GM19328 (cell line): Measurements from ENCODE around the gene ASAP2.

Experiments
- ATAC-seq: cut with Tn5 transposase; IDR thresholded peaks from one replicate; pipeline ENCODE4 v1.9.1; 2021; ENCODE audit warnings: mild to moderate bottlenecking, moderate library complexity; ENCODE audit not compliant: unreplicated experiment

The ASAP2 gene

DNA sequence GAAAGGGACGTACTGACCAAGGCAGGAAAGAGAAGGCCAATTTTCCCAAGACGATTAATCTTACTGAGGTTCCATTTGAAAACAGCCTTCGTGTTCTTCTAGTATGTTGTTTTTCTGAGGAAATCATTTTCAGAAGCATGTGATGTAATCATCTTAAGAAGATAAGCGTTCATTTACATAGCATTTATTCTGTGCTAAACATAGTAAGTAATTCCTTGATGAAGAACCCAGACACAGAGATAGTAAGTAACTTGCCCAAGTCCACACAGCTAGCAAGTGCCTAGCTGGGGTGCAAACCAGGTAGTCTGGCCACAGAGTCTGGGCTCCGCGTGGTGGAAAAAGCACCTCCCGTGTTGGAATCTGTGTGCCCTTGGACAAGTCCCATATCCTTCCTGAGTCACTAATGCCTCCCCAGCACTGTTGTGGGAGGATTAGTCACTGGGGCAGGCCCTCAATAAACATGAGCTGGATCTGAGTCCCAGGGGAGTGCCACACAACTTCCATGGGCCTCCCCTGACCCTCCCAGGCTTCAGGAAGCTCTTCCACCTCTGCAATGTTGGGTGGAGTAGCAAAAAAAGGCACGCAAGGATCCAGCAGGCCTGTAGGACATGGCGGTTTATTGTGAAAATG is 26.9 kb upstream of the ASAP2 start:
- no peak for ATAC-seq

DNA sequence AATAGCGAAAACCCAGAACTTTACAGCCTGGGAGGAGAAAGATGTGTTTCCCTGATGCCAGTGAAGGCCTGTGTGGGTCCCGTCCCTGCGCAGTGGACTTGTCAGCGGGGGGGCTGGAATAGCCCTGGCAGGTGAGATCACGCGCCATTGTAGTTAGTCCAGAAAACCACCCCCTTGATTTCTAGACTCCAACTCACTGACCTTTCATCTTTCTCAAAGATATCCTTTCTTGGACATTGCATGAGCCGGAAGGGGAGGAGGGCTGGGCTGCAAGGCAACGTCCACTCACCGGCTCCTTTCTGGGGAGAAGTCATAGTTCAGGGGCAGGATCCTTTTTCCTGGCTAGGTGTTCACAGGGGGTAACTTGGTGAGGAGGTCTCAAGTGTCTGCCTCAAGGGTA is 22.3 kb upstream of the ASAP2 start:
- no peak for ATAC-seq

DNA sequence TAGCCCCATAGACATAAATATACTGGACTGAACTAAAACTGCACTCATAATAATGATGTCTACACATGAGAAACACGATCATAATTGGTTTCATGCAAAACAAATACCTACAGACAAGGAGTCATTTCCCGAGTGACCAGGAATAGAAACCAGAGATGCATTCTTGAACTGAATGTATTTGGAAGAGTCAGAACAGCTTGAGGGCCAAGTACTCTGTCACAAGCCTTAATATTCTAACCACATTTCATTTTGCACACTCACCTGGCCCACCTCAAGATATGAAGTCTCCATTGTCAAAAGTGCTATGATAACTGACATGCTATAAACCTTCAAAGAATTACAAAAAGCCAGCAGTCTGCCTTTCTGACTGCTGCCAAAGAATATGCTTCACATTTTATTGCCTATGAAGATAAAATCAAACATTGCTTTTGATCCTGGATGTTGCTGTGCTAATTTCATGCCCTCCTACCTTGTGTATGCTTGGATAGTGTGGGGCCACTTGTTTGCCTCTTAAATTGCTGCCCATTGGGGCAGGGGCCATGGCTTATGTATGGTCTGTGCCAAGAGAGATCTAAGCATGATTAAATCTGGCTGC is 18.9 kb upstream of the ASAP2 start:
- ATAC-seq, result no peak

DNA sequence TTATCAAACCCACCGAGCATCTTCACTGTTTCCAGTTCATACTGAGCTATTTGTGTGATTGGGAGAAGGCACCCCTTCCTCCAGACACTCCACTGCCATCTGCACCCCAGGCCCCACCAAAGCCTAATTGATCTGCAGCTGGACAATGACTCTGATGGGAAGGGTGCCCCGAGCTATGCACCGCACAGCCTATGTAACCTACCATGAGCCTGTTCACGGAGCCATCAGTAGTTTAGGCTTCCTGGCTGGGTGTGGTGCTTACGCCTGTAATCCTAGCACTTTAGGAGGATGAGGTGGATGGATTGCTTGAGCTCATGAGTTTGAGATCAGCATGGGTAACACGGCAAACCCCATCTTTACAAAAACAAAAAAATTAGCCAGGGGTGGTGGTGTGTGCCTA is 17.8 kb upstream of the ASAP2 start:
- no peak for ATAC-seq

DNA sequence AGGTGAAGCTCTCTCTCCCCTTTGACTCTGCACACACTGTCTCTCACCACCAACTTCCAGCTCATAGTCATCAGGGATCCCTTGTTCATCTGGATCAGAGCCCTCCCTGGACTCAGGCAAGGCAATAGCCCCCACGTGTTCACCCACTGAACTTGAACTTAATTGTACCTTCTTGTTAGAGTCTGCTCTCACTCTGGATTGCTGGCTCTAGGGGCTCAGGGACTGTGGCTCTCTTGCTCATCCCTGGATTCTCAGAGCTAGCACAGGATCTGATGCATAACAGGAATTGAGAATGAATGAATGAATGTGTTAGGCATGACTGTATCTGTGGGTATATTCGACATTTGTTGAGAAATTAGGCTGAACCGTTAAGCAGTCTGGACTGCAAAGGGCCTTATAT is 16.7 kb upstream of the ASAP2 start:
- ATAC-seq, result no peak

DNA sequence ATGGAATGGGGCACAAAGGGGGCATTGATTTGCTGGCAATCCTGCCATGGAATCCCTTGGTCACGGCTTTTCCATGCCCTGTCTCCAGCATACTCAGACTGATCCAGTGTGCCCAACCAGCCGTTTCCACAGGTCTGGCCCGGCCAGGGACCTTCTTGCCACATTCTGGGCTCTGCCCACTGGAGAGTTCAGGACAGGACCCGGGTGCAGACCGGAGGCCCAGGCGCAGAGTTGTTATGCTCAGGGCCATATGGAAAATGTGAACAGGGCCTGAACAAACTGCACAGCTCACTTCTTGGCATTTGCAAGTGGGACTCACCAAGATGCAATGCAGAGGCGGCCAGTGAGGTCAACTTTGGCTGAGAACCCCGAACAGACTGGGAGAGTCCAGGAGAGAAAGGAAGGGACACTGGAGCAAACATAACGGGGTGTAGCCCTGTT is 15.6 kb upstream of the ASAP2 start:
- no peak for ATAC-seq

DNA sequence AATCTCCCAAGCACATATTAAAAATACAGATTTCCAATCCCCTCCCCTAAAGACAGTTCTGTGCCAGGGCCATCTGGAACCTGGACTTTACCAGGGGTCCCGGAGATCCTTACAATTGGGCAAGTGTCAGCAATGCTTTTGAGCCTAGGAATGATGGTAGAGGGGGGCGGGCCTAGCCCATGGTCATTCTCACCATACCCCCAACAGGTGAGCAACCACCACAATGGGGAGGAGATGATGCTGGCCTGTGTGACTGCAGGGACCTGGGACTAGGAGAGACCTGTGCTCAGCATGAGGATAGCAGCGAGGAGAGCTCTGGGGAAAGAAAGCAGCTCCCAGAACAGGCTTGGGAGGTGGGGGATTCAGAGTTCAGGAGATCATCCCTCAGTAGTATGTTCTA is 13.9 kb upstream of the ASAP2 start:
- no peak for ATAC-seq

DNA sequence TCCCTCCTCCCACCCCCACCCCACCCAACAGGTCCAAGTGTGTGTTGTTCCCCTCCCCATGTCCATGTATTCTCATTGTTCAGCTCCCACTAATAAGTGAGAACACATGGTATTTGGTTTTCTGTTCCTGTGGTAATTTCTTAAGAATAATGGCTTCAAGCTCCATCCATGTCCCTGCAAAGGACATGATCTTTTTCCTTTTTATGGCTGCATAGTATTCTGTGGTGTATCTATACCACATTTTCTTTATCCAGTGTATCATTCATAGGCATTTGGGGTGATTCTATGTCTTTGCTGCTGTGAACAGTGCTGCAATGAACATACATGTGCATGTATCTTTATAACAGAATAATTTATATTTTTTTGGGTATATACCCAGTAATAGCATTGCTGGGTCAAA is 12.3 kb upstream of the ASAP2 start:
- no peak for ATAC-seq

DNA sequence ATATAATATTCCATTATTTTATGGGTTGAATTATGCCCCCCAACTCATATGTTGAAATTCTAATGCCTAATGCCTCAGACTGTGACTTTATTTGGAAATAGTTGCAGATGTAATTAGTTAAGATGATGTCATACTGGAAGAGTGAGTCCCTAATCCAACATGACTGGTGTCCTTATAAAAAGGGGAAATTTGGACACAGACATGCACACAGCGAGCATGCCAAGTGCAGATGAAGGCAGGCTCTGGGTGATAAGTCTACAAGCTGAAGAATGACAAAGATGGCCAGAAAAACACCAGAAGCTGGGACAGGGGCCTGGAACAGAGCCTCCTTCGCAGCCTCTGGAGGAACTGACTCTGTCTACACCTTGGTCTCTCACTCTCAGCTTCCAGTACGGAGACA is 10.0 kb upstream of the ASAP2 start:
- no peak for ATAC-seq

DNA sequence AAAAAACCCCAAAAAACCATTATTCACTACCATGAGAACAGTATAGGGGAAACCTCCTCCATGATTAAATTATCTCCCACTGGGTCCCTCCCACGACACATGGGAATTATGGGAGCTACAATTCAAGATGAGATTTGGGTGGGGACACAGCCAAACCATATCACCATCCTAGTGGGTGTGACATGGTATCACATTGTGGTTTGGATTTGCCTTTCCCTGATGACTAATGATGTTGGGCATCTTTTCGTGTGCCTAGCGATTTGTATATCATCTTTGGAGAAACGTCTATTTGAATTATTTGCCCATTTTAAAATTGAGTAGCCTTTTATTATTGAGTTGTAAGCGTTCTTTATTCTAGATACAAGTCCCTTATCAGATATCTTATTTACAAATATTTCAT is 8.7 kb upstream of the ASAP2 start:
- ATAC-seq, result no peak

DNA sequence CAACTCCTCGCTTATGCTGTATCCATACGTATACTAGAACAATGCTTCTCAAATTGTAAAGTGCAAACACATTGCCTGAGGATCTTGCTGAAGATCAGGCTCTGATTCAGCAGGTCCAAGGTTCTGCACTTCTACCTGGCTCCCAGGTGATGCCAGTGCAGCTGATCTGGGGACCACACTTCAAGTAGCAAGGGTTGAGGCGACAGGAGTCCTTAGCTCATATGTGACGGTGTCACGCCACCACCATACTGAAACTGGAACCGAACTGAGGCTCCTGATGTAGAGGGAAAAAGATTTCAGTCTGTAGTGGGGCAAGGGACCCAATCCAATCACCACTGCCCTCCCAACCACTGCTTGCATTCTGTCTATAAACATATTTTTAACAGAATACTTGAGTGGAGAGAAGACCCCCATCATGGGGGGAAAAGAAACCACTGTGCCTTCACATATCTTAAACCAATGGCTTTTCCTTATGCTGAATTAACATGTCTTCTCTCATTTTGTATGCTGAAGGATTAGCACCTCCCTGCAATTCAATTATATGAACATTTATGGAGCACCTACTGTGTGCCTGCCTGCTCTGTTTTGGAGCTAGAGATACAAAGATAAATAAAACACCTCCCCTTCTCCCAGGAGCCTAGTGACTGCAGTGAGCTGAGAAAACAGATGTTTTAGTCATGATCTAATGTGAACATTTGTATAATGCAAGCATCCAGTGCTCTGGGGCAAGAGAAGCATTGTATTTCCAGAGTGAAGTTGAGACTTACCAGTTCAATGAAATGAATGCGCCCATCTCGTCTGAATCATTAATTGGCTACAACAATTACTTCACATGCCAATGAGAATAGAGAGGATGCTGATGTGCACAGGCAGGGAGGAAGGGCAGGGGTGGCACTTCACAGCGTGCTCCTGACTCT is 6.6 kb upstream of the ASAP2 start:
- ATAC-seq, result no peak

DNA sequence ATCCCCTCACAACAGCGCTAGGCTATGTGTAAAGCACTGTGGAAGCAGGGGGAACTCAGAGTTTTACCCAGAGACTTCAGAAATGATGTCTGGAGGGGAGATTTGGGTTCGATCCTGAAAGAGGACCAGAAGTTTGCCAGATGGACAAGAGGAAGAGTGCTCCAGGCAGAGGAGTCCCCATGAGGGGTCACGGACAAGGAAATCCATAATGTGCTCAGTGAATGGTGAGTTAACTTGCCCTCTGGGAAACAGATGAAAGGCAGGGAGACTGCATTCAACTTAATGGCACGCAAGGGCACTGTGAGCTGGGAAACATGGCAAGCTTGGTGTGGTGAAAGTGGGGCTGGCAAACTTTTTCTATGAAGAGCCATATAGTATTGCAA is 6.0 kb upstream of the ASAP2 start:
- no peak for ATAC-seq

DNA sequence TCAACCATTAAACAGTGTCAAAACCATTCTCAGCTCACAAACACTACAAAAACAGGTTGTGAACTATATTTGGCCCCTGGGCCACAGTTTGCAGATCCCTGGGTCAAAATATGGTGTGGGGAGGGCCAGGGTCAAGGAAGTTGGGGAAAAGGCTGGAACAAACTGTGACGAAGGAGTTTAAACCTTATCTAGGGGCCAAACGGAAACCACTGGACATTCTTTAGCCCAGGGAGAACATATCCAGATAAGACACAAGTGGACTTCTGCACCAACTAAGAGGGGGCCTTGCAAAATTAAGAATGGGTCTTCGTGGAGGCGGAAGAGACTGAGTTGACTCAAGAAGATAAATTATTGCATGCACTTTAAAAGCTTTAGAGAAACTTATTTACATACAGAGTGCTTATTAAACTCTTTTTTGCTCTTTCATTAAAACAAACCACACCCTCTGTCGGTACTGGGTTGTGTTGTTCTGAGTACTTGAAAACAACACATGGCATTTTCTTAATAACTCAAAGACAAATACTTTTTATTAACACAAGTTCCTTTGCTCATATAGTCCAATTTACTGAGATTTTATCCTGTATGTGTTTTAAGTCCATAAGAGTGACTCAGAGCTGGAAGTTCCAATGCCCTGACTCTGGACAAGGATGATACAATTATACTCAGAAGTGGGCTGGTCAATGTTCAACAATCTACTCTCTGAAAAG is 5.3 kb upstream of the ASAP2 start:
- ATAC-seq, result no peak

DNA sequence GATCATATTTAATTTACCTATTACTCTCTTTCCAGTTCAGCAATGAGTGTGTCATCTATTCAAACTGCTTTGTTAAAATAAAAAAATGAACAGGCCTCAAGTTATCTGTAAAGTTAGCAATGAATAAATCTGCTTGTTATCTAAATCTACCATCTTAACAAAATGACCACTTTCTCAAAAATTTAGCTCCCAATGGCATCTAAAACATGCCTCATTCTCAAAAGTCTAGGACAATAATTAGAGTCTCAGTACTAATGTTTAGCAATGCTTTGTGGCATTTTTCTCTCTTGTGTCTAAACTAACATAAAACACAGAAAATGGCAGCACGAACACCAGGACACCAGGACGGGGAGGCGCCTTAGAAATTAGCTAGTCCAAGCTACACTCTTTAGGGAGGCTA is 3.6 kb upstream of the ASAP2 start:
- no peak for ATAC-seq

DNA sequence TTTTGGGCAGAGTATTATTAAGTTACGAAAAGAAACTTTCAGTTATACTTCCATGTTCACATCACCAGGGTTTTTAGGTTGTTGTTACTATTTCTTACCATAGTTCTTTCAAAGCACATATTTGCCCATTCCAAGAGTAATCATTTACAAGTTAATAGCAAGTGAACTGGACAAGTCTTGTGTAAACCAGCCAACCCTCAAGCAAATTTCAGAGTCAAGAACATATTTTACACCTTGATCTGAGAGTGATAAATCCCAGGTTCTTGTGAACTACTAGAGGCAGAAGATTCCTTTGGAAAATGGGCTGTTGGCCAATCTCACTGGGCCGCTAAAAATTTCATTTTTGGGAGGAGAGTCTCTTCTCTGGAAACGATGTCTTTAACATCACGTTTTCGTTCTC is 2.7 kb upstream of the ASAP2 start:
- ATAC-seq, result no peak

DNA sequence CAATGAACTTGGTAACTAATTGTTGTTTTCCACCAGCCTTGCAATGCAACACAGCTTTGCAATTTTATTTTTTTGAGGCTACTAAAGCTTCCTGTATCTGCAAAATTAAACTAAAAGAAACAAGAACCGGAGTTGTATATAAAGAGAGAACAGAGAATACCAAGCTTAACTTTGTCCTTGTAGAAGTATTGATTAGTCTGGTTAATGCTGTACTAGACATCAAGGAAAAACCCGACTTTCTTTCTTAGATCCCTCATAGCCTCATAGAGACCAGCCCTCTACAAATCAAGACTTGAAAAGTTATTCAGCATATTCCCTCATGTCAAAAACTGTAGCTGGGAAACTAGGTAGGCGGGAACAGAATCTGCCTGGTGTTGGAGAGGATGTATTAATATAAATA is 1.7 kb upstream of the ASAP2 start:
- no peak for ATAC-seq

DNA sequence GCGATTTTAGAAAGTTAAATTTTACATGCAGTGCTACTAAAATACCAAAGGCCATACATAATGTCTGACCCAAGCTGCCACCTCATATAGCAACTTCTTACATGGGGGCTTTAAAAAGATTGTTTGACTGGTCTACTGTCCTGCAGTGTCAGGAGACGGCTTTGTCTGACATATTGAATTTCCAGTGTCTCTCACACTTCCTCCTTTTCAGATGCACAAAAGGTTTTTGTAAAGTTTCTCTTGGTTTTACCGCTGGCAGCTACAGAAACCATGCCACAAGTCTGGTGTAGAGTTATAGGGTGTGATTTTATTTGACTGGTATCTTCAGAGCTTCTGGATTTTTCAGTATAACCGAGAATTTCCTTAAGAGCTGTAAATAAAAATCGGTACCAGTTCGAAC is 1.1 kb upstream of the ASAP2 start:
- no peak for ATAC-seq

DNA sequence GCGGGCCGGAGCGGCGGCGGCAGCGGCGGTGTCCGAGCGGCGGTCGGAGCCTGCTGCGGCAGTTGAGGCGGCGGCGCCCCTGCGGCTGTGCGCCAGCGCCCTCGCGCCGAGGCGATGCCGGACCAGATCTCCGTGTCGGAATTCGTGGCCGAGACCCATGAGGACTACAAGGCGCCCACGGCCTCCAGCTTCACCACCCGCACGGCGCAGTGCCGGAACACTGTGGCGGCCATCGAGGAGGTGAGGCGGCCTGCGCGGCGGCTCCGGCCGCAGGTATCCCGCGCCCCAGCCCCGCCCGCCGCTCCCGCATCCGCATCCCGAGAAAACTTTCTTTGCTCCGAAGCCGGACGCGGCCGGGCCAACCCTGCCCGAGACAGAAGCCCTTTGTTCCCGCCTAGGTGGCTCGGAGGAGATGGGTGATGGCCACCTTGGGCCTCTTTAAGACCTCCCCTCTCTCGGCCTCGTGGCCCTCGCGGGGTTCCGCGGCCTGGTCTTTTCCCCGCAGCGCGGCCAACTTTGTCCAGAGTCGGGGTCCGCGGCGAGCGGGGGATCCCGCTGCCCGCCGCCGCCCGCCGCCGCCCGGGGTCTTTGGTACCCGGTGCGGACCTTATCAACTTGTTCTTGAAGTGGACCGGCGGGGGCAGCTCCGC is 504 bp downstream of the ASAP2 start:
- ATAC-seq, result no peak

DNA sequence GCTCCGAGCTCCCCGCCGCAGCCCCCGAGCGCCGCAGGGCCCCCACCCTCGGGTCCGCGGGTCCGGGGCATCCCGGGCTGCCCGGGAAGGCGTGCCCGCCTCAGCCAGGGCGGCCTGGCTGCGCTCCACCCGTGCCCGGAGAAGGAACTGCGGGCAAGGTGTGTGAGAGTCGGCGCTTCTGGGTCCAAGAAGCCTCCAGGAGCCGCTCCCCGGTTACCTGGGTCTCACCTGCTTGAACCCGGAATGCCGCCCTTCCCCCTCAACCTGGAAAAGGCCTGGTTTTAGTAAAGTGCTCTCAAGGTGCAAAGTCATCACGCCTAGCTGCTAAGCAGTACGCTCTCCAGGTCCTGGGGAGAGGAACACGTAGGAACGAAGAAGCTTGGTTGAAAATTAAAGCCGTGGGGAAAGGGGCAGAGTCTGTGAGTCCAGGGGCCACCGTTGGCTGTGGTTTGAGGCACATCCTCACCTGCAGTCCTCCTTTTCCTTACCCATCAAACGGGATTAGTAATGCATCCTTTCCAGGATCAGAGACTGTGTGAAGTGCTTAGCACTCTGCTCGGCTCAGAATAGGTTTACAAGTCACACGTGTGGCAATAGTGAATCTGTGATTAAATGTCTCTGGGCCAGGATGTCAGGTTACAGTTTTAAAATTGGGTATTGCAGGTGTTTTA is 1.2 kb downstream of the ASAP2 start:
- no peak for ATAC-seq

DNA sequence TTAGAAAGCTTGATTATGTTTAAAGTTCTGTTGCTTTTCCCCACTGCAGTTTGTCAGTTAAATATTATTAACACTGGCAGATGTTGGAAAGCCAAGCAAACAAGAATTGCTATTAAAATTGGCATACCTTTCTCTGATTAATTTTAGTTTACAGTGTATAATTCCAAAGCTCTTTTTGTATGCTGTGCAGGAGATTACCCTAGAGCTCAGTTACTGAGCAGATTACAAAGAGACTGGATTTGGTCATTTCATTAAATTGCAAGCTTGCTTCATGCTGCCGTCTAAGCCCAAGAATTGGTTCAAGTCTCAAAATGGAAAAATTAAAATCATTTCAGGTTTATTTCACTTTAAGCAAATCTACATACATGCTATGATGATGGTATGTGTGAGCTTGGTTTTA is 2.3 kb downstream of the ASAP2 start:
- ATAC-seq, result no peak

DNA sequence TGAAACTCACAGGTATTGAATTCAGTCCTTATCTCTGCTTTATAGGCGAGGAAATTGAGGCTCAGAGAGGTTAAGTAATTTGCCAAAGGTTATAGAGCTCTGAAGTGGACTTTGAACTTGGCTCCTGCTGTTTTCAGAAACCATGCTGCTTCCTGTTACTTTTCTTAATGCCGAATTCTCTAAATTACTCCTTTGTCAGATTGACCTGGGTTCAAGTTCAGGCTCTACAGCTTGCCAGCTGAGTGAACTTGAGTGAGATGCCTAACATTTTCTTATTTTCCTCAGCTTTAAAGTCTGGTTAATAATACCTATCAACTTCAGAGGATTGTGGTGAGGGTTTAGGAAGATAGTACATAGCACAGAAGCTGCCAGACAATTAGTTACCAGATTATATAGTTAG is 3.4 kb downstream of the ASAP2 start:
- ATAC-seq, result no peak
